Gastroesophageal sphincter (tissue), 3 donors: ENCODE measurements around the gene OLFML3.

Experiments used
- POLR2AphosphoS5 ChIP-seq: sonication (generic); formaldehyde crosslinking; IDR thresholded peaks from one replicate; pipeline ENCODE4 v1.6.1; 2017; ENCODE audit warnings: antibody characterized with exemption
- TF ChIP-seq, protein P1 (sequence below), 4 experiments: fragments of 200-600 bp in 2 of 4; fragments of 450-650 bp in 2 of 4; sonication (generic) in 1 of 4; IDR thresholded peaks; one replicate each; pipeline ENCODE4 v1.5.1; 2017 to 2019; ENCODE audit warnings: antibody characterized with exemption in 4 of 4, mild to moderate bottlenecking in 2 of 4, moderate library complexity in 2 of 4

DNA sequence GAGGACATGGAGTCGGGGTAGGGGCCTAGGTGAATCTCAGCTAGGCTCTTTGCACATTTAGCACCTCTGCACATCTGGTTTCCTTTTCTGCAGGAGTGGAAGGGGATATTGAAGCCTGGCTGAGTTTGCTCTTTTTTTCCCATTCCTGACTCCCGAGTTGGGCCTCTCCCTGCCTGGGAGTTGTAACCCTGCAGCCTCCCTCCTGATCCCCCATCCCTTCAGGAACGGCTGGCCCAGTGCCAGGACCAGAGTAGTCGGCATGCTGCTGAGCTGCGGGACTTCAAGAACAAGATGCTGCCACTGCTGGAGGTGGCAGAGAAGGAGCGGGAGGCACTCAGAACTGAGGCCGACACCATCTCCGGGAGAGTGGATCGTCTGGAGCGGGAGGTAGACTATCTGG, 836 bp downstream of the OLFML3 start:
- TF ChIP-seq, protein P1, sequence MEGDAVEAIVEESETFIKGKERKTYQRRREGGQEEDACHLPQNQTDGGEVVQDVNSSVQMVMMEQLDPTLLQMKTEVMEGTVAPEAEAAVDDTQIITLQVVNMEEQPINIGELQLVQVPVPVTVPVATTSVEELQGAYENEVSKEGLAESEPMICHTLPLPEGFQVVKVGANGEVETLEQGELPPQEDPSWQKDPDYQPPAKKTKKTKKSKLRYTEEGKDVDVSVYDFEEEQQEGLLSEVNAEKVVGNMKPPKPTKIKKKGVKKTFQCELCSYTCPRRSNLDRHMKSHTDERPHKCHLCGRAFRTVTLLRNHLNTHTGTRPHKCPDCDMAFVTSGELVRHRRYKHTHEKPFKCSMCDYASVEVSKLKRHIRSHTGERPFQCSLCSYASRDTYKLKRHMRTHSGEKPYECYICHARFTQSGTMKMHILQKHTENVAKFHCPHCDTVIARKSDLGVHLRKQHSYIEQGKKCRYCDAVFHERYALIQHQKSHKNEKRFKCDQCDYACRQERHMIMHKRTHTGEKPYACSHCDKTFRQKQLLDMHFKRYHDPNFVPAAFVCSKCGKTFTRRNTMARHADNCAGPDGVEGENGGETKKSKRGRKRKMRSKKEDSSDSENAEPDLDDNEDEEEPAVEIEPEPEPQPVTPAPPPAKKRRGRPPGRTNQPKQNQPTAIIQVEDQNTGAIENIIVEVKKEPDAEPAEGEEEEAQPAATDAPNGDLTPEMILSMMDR (IDR thresholded peaks at IDR 0.05), result no peak
- peak; percentile 21 for TF ChIP-seq POLR2AphosphoS5
